Measurements from ENCODE around the gene PCYT2. TPM values are rescaled to one million over a fixed set of nuclear protein-coding genes. Genes with fewer than 3 reads are reported as not detected.

Gene PCYT2
- total and polyA plus RNA-seq, 9 of the 15 experiments (the other 6 are each of a cell fraction or from before 2014, with no cell fraction given), result 0.92 to 134 (median 82.5) TPM

DNA sequence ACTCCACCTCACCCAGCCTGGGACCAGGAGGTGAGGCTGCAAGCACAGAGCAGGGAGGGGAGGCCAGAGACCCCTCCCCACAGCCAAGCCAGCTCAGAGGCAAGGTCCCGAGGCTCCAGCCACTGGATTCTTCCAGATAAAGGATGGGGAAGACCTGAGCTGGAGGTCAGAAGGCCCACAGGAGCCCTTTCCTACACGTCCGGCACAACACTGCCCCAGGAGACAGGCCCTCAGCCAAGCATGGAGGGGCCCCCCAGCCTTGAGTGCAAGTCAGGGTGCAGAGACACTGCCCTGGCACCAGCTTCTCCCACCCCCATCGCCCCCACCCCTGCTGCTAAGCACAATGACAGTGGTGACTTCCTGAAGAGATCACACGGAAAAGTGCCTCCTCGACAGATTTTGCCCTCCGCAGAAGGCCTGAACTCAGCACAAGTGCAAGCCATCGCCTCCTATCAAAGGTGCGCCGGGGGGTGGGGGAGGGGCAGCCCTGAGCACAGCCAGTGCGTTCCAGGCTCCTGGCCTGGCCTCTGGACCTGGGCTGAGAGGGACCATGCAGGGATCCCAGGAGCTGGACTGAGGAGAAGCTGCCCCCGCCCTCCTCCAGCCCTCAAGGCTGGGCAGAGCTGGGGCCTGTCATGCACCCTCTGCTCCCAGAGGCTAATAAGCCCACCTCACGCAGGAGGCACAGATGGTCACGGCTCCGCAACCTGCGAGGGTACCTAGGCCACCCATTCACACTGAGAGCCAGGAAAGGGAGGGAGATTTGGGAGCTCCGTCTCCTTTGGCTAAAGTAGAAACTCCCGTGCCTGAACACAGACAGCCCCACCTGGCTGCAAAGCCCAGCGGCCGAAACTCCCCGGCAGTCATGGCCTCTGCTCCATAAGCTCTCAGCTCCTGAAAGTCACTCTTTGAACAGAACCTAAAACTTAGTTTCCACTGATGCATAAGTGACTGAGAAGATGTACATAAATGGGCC, 13.6 kb upstream of the PCYT2 start (continued):
- TF ChIP-seq NBN (IDR thresholded peaks at IDR 0.05; ENCODE audit: low read depth) (no peak), ZKSCAN1 (IDR thresholded peaks at IDR 0.05; ENCODE audit: low read depth, low read length) (no peak), ZBTB7A (IDR thresholded peaks at IDR 0.05; ENCODE audit: borderline replicate concordance, control insufficient read depth, low read depth, low read length) (no peak), SAP30 (IDR thresholded peaks at IDR 0.05; ENCODE audit: borderline replicate concordance, insufficient read depth, low read depth, low read length, poor library complexity, severe bottlenecking) (no peak), EP300 (IDR thresholded peaks at IDR 0.05; ENCODE audit: low read length) (no peak), KDM1A (IDR thresholded peaks at IDR 0.05) (no peak), MYC (IDR thresholded peaks at IDR 0.05; ENCODE audit: low read depth, low read length) (peak; percentile 25; the same call in 1 of the 2 replicates), MYC (CRISPR knock-in tag; IDR thresholded peaks at IDR 0.05; ENCODE audit: borderline replicate concordance, low read depth) (no peak), SREBF1 (IDR thresholded peaks at IDR 0.05; ENCODE audit: borderline replicate concordance, low read depth, low read length) (no peak), KAT7 (CRISPR knock-in tag; IDR thresholded peaks at IDR 0.05; ENCODE audit: borderline replicate concordance) (0 out of 2 replicates have a peak, but pooled peaks have one; percentile 27), CHD2 (IDR thresholded peaks at IDR 0.05; ENCODE audit: low read depth, low read length) (peak; percentile 59; the same call in 1 of the 2 replicates)
- TF ChIP-seq, protein P1, sequence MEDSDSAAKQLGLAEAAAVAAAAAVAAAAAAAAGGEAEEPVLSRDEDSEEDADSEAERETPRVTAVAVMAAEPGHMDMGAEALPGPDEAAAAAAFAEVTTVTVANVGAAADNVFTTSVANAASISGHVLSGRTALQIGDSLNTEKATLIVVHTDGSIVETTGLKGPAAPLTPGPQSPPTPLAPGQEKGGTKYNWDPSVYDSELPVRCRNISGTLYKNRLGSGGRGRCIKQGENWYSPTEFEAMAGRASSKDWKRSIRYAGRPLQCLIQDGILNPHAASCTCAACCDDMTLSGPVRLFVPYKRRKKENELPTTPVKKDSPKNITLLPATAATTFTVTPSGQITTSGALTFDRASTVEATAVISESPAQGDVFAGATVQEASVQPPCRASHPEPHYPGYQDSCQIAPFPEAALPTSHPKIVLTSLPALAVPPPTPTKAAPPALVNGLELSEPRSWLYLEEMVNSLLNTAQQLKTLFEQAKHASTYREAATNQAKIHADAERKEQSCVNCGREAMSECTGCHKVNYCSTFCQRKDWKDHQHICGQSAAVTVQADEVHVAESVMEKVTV (CRISPR knock-in tag; IDR thresholded peaks at IDR 0.05), result no peak
- TF ChIP-seq, protein P2, sequence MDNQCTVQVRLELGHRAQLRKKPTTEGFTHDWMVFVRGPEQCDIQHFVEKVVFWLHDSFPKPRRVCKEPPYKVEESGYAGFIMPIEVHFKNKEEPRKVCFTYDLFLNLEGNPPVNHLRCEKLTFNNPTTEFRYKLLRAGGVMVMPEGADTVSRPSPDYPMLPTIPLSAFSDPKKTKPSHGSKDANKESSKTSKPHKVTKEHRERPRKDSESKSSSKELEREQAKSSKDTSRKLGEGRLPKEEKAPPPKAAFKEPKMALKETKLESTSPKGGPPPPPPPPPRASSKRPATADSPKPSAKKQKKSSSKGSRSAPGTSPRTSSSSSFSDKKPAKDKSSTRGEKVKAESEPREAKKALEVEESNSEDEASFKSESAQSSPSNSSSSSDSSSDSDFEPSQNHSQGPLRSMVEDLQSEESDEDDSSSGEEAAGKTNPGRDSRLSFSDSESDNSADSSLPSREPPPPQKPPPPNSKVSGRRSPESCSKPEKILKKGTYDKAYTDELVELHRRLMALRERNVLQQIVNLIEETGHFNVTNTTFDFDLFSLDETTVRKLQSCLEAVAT (IDR thresholded peaks at IDR 0.05), result no peak
- TF ChIP-seq, protein P3, sequence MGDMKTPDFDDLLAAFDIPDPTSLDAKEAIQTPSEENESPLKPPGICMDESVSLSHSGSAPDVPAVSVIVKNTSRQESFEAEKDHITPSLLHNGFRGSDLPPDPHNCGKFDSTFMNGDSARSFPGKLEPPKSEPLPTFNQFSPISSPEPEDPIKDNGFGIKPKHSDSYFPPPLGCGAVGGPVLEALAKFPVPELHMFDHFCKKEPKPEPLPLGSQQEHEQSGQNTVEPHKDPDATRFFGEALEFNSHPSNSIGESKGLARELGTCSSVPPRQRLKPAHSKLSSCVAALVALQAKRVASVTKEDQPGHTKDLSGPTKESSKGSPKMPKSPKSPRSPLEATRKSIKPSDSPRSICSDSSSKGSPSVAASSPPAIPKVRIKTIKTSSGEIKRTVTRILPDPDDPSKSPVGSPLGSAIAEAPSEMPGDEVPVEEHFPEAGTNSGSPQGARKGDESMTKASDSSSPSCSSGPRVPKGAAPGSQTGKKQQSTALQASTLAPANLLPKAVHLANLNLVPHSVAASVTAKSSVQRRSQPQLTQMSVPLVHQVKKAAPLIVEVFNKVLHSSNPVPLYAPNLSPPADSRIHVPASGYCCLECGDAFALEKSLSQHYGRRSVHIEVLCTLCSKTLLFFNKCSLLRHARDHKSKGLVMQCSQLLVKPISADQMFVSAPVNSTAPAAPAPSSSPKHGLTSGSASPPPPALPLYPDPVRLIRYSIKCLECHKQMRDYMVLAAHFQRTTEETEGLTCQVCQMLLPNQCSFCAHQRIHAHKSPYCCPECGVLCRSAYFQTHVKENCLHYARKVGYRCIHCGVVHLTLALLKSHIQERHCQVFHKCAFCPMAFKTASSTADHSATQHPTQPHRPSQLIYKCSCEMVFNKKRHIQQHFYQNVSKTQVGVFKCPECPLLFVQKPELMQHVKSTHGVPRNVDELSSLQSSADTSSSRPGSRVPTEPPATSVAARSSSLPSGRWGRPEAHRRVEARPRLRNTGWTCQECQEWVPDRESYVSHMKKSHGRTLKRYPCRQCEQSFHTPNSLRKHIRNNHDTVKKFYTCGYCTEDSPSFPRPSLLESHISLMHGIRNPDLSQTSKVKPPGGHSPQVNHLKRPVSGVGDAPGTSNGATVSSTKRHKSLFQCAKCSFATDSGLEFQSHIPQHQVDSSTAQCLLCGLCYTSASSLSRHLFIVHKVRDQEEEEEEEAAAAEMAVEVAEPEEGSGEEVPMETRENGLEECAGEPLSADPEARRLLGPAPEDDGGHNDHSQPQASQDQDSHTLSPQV (IDR thresholded peaks at IDR 0.05), result 0 out of 2 replicates have a peak, but pooled peaks have one; percentile 27
